ENCODE results near the gene OGFOD3.
"Not testable (repeated sequence)": the region's sequence is repeated elsewhere in the genome, so short reads cannot be mapped to it uniquely, and the experiment has no call there.

Gene OGFOD3

GRCh38 chr17:82386255-82386831, 32.0 kb downstream of the OGFOD3 start:
- DNase-seq, result no peak

GRCh38 chr17:82385559-82386254, 32.7 kb downstream of the OGFOD3 start:
- DNase-seq, result no peak

- no peak for DNase-seq
Observed at GRCh38 chr17:82384730-82385481, 33.5 kb downstream of the OGFOD3 start.

- DNase-seq, result no peak
Observed at GRCh38 chr17:82384051-82384729, 34.2 kb downstream of the OGFOD3 start.

- no peak for DNase-seq
Observed at GRCh38 chr17:82383411-82383810, 35.0 kb downstream of the OGFOD3 start.

- DNase-seq, result no peak
Observed at GRCh38 chr17:82382933-82383255, 35.5 kb downstream of the OGFOD3 start.

GRCh38 chr17:82382220-82382932, 36.0 kb downstream of the OGFOD3 start:
- not testable (repeated sequence) for DNase-seq

- not testable (repeated sequence) for DNase-seq
Observed at GRCh38 chr17:82381703-82382009, 36.7 kb downstream of the OGFOD3 start.

- DNase-seq, result no peak
Observed at GRCh38 chr17:82380860-82381702, 37.3 kb downstream of the OGFOD3 start.

GRCh38 chr17:82378741-82379021, 39.7 kb downstream of the OGFOD3 start:
- no peak for DNase-seq

GRCh38 chr17:82377924-82378740, 40.3 kb downstream of the OGFOD3 start:
- DNase-seq, result no peak

GRCh38 chr17:82377294-82377693, 41.1 kb downstream of the OGFOD3 start:
- DNase-seq, result not testable (repeated sequence)

GRCh38 chr17:82376042-82376730, 42.2 kb downstream of the OGFOD3 start:
- DNase-seq, result no peak

- no peak for DNase-seq
Observed at GRCh38 chr17:82375359-82376041, 42.9 kb downstream of the OGFOD3 start.

- no peak for DNase-seq
Observed at GRCh38 chr17:82374626-82375331, 43.6 kb downstream of the OGFOD3 start.

- DNase-seq, result no peak
Observed at GRCh38 chr17:82373731-82374625, 44.4 kb downstream of the OGFOD3 start.

GRCh38 chr17:82373072-82373452, 45.3 kb downstream of the OGFOD3 start:
- not testable (repeated sequence) for DNase-seq

Data from T1000 (cell line).